ENCODE results near the gene NEUROD4. TPM values are rescaled to one million over a fixed set of nuclear protein-coding genes. Genes with fewer than 3 reads are reported as not detected.

The NEUROD4 gene, protein sequence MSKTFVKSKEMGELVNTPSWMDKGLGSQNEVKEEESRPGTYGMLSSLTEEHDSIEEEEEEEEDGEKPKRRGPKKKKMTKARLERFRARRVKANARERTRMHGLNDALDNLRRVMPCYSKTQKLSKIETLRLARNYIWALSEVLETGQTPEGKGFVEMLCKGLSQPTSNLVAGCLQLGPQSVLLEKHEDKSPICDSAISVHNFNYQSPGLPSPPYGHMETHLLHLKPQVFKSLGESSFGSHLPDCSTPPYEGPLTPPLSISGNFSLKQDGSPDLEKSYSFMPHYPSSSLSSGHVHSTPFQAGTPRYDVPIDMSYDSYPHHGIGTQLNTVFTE
- not detected in 2 replicates for total RNA-seq

GRCh38 chr12:55019784-55020183, at the start of gene NEUROD4:
Gene NEUROD4, plus strand, starts transcription at chr12:55019974. Its CDS starts 6,466 bp downstream, at chr12:55026440.

GRCh38 chr12:54984658-54985376, 35.0 kb upstream of the NEUROD4 start, which contains the start of gene TESPA1:
Gene TESPA1, minus strand, starts transcription at chr12:54984762. Its CDS starts 10,200 bp downstream, at chr12:54974562.

Other genes starting within 250 kb of the NEUROD4 start
- not detected in 2 replicates for gene MUCL1, start 165.5 kb upstream of the NEUROD4 start, total RNA-seq
- not detected in 2 replicates for gene TESPA1, start 35.2 kb upstream of the NEUROD4 start, total RNA-seq
- gene OR9K2, start 106.4 kb downstream of the NEUROD4 start, total RNA-seq = not detected in 2 replicates
- gene OR10A7, start 201.1 kb downstream of the NEUROD4 start, total RNA-seq = not detected in 2 replicates
- gene OR6C74, start 224.6 kb downstream of the NEUROD4 start, total RNA-seq = not detected in 2 replicates

Data from vein endothelial cell (primary cell).